Sigmoid colon (tissue), 7 donors: ENCODE data around the gene ZNF407. TPM values are rescaled to one million over a fixed set of nuclear protein-coding genes. Genes with fewer than 3 reads are reported as not detected.

Experiments
- DNase-seq: peaks from one replicate; pipeline ENCODE4 v3.0.0-alpha.2; 2019
- H3K27ac ChIP-seq, 4 donors: fragments of 200-600 bp; sonication (generic); one replicate each; pipeline ENCODE4 v1.5.1; 2016 to 2019; ENCODE audit warnings: mild to moderate bottlenecking in 1 of 4
- H3K27me3 ChIP-seq, 3 donors: fragments of 200-600 bp; sonication (generic); one replicate each; pipeline ENCODE4 v1.5.1; 2019; ENCODE audit warnings: mild to moderate bottlenecking in 1 of 3
- H3K36me3 ChIP-seq, 4 donors: fragments of 200-600 bp; sonication (generic); one replicate each; pipeline ENCODE4 v1.5.1; 2016 to 2019
- H3K4me1 ChIP-seq, 4 donors: fragments of 200-600 bp; sonication (generic); one replicate each; pipeline ENCODE4 v1.5.1; 2017 to 2019
- H3K4me3 ChIP-seq, 4 donors: fragments of 200-600 bp; sonication (generic); one replicate each; pipeline ENCODE4 v1.5.1; 2017 to 2019; ENCODE audit warnings: mild to moderate bottlenecking in 2 of 4, moderate library complexity in 1 of 4
- H3K9me3 ChIP-seq, 4 donors: fragments of 200-600 bp in 3 of 4; sonication (generic) in 3 of 4; one replicate each; pipeline versions ENCODE4 v1.5.1 to v1.6.1; 2013 to 2019
- EP300 ChIP-seq, 4 donors: sonication (generic); formaldehyde crosslinking; IDR thresholded peaks; one replicate each; pipeline ENCODE4 v1.6.1; 2017; ENCODE audit warnings: antibody characterized with exemption in 4 of 4
- POLR2A ChIP-seq, 2 donors: fragments of 450-650 bp; IDR thresholded peaks; one replicate each; pipeline ENCODE4 v1.6.1; 2016; ENCODE audit warnings: antibody characterized with exemption in 2 of 2, mild to moderate bottlenecking in 2 of 2, moderate library complexity in 2 of 2
- POLR2AphosphoS5 ChIP-seq, 4 donors: sonication (generic); formaldehyde crosslinking; IDR thresholded peaks; one replicate each; pipeline ENCODE4 v1.6.1; 2017; ENCODE audit warnings: antibody characterized with exemption in 4 of 4
- WGBS, 2 donors: extraction: QIAGEN DNeasy Blood & Tissue Kit; methylation state at CpG; one replicate each; pipeline ENCODE4 v1.1.7; 2013; 5-methylcytosine and 5-hydroxymethylcytosine counted together
- intact Hi-C: fragments of 100-400 bp; cut with DNase I; formaldehyde crosslinking; loops from one replicate; pipeline ENCODE4 v1.15.1; 2023
- polyA plus RNA-seq, 3 donors: library from polyadenylated mRNA; stranded (reverse); fragments of 200-250 nt; gene quantifications; one replicate each; pipeline ENCODE4 v1.2.3, GENCODE V29; 2013
- total RNA-seq, 4 donors: library from RNA; depleted of rRNA; stranded (reverse); fragments of >200 nt; gene quantifications; one replicate each; pipeline ENCODE4 v1.1.0, GENCODE V29; 2016
- TF ChIP-seq, protein P1 (sequence below), 4 experiments: fragments of 450-650 bp in 3 of 4; fragments of 200-600 bp in 1 of 4; IDR thresholded peaks; one replicate each; pipeline ENCODE4 v1.5.1; 2016 to 2019; ENCODE audit warnings: antibody characterized with exemption in 4 of 4, mild to moderate bottlenecking in 3 of 4, moderate library complexity in 2 of 4
- donor health status: healthy with polysubstance abuse.
- donor health status: Bipolar disorder and iron deficiency.
- donor health status: healthy.

ZNF407 gene
- total and polyA plus RNA-seq, 7 donors: 1.4 to 19.8 (median 16.3) TPM

DNA sequence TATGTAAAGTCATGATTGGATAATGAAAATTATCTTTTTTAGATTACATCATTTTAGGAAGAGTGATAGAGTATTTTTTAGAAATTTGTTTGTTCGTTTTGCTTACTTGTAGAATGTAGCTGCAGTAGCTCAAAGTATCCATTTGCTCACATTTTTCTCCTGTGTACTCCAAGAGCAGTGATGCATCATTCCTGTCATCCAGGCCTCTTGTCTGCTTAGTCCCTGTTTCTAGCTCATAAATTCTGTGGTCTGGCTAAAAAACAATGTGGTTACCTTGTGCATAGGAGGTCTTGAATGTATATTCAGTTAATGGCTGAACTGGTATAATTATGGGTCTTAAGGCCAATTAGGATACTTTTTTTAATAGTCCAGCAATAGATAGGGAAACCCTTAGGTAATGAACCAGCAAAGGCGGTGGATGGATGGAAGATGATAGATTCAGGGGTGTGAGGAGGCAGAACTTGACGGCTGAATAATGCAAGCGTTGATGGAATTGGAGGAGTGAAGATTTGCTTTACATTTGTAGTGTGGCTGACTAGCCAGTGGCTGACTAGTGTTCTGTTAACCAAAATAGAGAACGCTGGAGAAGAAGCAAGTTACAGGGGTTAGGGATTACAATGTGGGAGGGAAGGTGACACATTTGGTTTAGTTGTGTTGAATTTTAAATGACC is 145.0 kb downstream of the ZNF407 start:
- TF ChIP-seq POLR2A (IDR thresholded peaks at IDR 0.05) (no peak), POLR2AphosphoS5 (IDR thresholded peaks at IDR 0.05) (no peak), EP300 (IDR thresholded peaks at IDR 0.05) (no peak)
- TF ChIP-seq, protein P1, sequence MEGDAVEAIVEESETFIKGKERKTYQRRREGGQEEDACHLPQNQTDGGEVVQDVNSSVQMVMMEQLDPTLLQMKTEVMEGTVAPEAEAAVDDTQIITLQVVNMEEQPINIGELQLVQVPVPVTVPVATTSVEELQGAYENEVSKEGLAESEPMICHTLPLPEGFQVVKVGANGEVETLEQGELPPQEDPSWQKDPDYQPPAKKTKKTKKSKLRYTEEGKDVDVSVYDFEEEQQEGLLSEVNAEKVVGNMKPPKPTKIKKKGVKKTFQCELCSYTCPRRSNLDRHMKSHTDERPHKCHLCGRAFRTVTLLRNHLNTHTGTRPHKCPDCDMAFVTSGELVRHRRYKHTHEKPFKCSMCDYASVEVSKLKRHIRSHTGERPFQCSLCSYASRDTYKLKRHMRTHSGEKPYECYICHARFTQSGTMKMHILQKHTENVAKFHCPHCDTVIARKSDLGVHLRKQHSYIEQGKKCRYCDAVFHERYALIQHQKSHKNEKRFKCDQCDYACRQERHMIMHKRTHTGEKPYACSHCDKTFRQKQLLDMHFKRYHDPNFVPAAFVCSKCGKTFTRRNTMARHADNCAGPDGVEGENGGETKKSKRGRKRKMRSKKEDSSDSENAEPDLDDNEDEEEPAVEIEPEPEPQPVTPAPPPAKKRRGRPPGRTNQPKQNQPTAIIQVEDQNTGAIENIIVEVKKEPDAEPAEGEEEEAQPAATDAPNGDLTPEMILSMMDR (IDR thresholded peaks at IDR 0.05): no peak
- no peak overlapping the region for H3K27ac ChIP-seq
- no peaks in the 10 kb centered on the region for H3K36me3 ChIP-seq
- no peaks in the 10 kb centered on the region for H3K9me3 ChIP-seq
- intact Hi-C loops: no loop called here
- H3K4me1 ChIP-seq: peaks cover 0 to 5% (median 0%) of the 10 kb centered on the region in 4 donors
- no peak overlapping the region for H3K4me3 ChIP-seq
- no peaks in the 10 kb centered on the region for H3K27me3 ChIP-seq
- no peak for DNase-seq
- 95 to 96% methylated on average over 5 of the region's 5 CpGs for WGBS, 2 donors

DNA sequence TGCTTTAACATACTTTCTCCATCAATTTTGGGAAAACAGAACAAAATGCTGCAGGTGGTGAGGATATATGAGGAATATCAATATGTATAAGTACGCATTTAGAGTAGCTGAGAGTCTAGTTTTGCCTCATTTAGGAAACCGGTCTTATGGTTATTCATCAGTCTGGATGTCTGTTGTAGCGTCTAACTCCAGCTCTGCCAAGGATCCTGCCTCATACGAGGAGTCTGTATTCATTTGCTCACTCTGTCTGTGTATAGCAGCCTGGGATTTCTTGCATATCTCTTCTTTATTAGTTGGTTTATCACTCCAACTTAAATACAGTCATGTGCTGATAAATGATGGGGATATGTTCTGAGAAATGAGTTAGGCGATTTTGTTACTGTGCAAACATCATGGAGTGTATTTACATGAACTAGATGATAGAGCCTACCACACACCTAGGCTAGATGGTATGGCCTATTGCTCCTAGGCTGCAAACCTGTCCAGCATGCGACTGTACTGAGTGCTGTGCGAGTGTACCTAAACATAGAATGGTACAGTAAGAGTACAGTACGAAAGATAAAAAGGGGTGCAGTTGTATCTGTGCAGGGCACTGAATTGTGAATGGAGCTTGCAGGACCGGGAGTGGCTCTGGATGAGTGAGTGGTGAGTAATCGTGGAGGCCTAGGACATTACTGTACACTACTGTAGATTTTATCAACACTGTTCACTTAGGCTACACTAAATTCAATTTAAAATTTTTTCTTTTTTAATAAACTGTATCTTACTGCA is 148.1 kb downstream of the ZNF407 start:
- 83 to 90% methylated on average over 10 of the region's 10 CpGs for WGBS, 2 donors

GRCh38 chr18:74748809-74749208 is 151.1 kb downstream of the ZNF407 start:
- H3K4me3 ChIP-seq: no peak overlapping the region
- H3K36me3 ChIP-seq: no peaks in the 10 kb centered on the region
- H3K4me1 ChIP-seq: peaks cover 0 to 5% (median 0%) of the 10 kb centered on the region in 4 donors
- 91 to 92% methylated on average over 4 of the region's 4 CpGs for WGBS, 2 donors
- intact Hi-C loops: no loop called here
- no peaks in the 10 kb centered on the region for H3K9me3 ChIP-seq
- TF ChIP-seq POLR2A (IDR thresholded peaks at IDR 0.05) (no peak), EP300 (IDR thresholded peaks at IDR 0.05) (no peak), POLR2AphosphoS5 (IDR thresholded peaks at IDR 0.05) (no peak)
- TF ChIP-seq, protein P1 (IDR thresholded peaks at IDR 0.05): no peak
- no peaks in the 10 kb centered on the region for H3K27me3 ChIP-seq
- DNase-seq: no peak
- no peak overlapping the region for H3K27ac ChIP-seq

More for the DNA sequence above, 148.1 kb downstream of the ZNF407 start:
- Histone ChIP-seq H3K27me3 (no peaks in the 10 kb centered on the region), H3K36me3 (no peaks in the 10 kb centered on the region), H3K9me3 (no peaks in the 10 kb centered on the region), H3K4me1 (peaks cover 0 to 5% (median 0%) of the 10 kb centered on the region in 4 donors), H3K4me3 (no peak overlapping the region), H3K27ac (no peak overlapping the region)
- DNase-seq: no peak
- intact Hi-C loops: no loop called here
- TF ChIP-seq POLR2A (IDR thresholded peaks at IDR 0.05) (no peak), POLR2AphosphoS5 (IDR thresholded peaks at IDR 0.05) (no peak), EP300 (IDR thresholded peaks at IDR 0.05) (no peak)
- TF ChIP-seq, protein P1 (IDR thresholded peaks at IDR 0.05): no peak

DNA sequence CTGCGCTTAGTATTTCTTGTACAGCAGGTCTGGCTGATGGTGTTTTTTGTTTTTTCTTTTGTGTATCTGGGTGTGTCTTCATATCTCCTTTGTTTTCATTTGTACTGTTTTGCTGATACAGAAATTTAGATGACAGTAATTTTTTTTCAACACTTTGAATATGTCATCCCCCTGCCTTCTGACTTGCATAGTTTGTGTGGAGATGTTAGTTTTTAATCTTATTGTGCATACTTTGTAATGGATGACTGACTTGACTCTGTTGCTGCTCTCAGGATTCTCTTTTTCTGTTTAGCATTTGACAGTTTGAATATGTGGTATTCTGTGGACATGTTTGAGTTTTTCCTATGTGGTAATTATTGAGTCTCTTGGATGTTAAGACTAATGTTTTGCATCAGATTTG is 161.3 kb downstream of the ZNF407 start:
- TF ChIP-seq EP300 (IDR thresholded peaks at IDR 0.05) (no peak), POLR2A (IDR thresholded peaks at IDR 0.05) (no peak), POLR2AphosphoS5 (IDR thresholded peaks at IDR 0.05) (no peak)
- TF ChIP-seq, protein P1 (IDR thresholded peaks at IDR 0.05): no peak
- Histone ChIP-seq H3K27me3 (no peaks in the 10 kb centered on the region), H3K27ac (no peak overlapping the region), H3K9me3 (peaks cover 0 to 1% (median 0%) of the 10 kb centered on the region in 4 donors), H3K4me1 (no peaks in the 10 kb centered on the region), H3K36me3 (no peaks in the 10 kb centered on the region), H3K4me3 (no peak overlapping the region)
- DNase-seq: no peak
- WGBS, 2 donors: 97 to 100% methylated on average over 1 of the region's 1 CpG
- intact Hi-C loops: no loop called here
